SK-N-SH treated with all-trans-retinoic acid at 6 μM for 48 hours (cell line): ENCODE data around the gene DIDO1.

Experiments
- ATAC-seq: fragments of 200-7000 bp; cut with Tn5 transposase; 3 replicates; pipeline ENCODE4 v1.9.1; 2020; ENCODE audit warnings: mild to moderate bottlenecking, moderate library complexity
- BACH2 ChIP-seq: fragments of 250-450 bp; sonication (Bioruptor Pico); IDR thresholded peaks from 2 replicates; pipeline ENCODE4 v1.9.0; 2021; ENCODE audit warnings: mild to moderate bottlenecking, borderline replicate concordance
- CREB5 ChIP-seq: fragments of 250-450 bp; sonication (Bioruptor Pico); IDR thresholded peaks from 2 replicates; pipeline ENCODE4 v1.5.1; 2020; ENCODE audit warnings: low read depth, mild to moderate bottlenecking, moderate library complexity
- CSDC2 ChIP-seq: fragments of 250-450 bp; sonication (Bioruptor Pico); IDR thresholded peaks from 2 replicates; pipeline ENCODE4 v1.5.0; 2020; ENCODE audit warnings: mild to moderate bottlenecking, moderate library complexity
- CSRNP3 ChIP-seq: fragments of 250-450 bp; sonication (Bioruptor Pico); IDR thresholded peaks from 2 replicates; pipeline ENCODE4 v1.5.1; 2021; ENCODE audit warnings: mild to moderate bottlenecking, moderate library complexity
- ESRRG ChIP-seq: fragments of 250-450 bp; sonication (Bioruptor Pico); IDR thresholded peaks from 2 replicates; pipeline ENCODE4 v1.6.1; 2021; ENCODE audit warnings: mild to moderate bottlenecking
- ISL1 ChIP-seq: fragments of 250-450 bp; sonication (Bioruptor Pico); IDR thresholded peaks from 2 replicates; pipeline ENCODE4 v2.1.2; 2022; ENCODE audit warnings: mild to moderate bottlenecking, moderate library complexity
- OSR1 ChIP-seq: fragments of 250-450 bp; sonication (Bioruptor Pico); IDR thresholded peaks from 2 replicates; pipeline ENCODE4 v1.8.0; 2022; ENCODE audit warnings: moderate library complexity, mild to moderate bottlenecking, inconsistent platforms
- PATZ1 ChIP-seq: fragments of 250-450 bp; sonication (Bioruptor Pico); IDR thresholded peaks from 2 replicates; pipeline ENCODE4 v1.8.0; 2020; ENCODE audit warnings: mild to moderate bottlenecking, moderate library complexity, borderline replicate concordance
- PPARA ChIP-seq: fragments of 250-450 bp; sonication (Bioruptor Pico); IDR thresholded peaks from 2 replicates; pipeline ENCODE4 v1.5.0; 2020; ENCODE audit warnings: mild to moderate bottlenecking, borderline replicate concordance
- SNAI2 ChIP-seq: fragments of 250-450 bp; sonication (Bioruptor Pico); IDR thresholded peaks from 2 replicates; pipeline ENCODE4 v1.5.0; 2020; ENCODE audit warnings: mild to moderate bottlenecking, moderate library complexity
- TCF4 ChIP-seq: fragments of 250-450 bp; sonication (Bioruptor Pico); IDR thresholded peaks from 2 replicates; pipeline ENCODE4 v1.8.0; 2021; ENCODE audit warnings: mild to moderate bottlenecking, moderate library complexity, borderline replicate concordance
- TSHZ2 ChIP-seq: fragments of 250-450 bp; sonication (Bioruptor Pico); IDR thresholded peaks from 2 replicates; pipeline ENCODE4 v1.5.0; 2020; ENCODE audit warnings: mild to moderate bottlenecking, moderate library complexity
- ZC3H10 ChIP-seq: fragments of 250-450 bp; sonication (Bioruptor Pico); IDR thresholded peaks from 2 replicates; pipeline ENCODE4 v1.5.1; 2021; ENCODE audit warnings: mild to moderate bottlenecking, moderate library complexity
- ZFP3 ChIP-seq: fragments of 250-450 bp; sonication (Bioruptor Pico); IDR thresholded peaks from 2 replicates; pipeline ENCODE4 v1.5.0; 2020; ENCODE audit warnings: mild to moderate bottlenecking, moderate library complexity
- ZNF565 ChIP-seq: fragments of 450-650 bp; formaldehyde crosslinking; conservative IDR thresholded peaks from 2 replicates; pipeline ENCODE4 v1.5.0; 2020; ENCODE audit warnings: low read depth, mild to moderate bottlenecking, moderate library complexity
- ZNF8 ChIP-seq: fragments of 450-650 bp; formaldehyde crosslinking; IDR thresholded peaks from 2 replicates; pipeline ENCODE4 v1.5.0; 2020; ENCODE audit warnings: mild to moderate bottlenecking, moderate library complexity

DIDO1 gene

GRCh38 chr20:62894261-62894660, 32.0 kb downstream of the DIDO1 start:
- no peak for TF ChIP-seq OSR1 (CRISPR knock-in tag)
- no peak for TF ChIP-seq ZFP3 (CRISPR knock-in tag)
- ATAC-seq, result no peak

GRCh38 chr20:62893700-62894099, 32.6 kb downstream of the DIDO1 start:
- ATAC-seq, result peak; percentile 29; the same call in 1 of the 3 replicates
- no peak for TF ChIP-seq PATZ1 (CRISPR knock-in tag)
- TF ChIP-seq ZC3H10 (CRISPR knock-in tag), result no peak
- no peak for TF ChIP-seq ZNF565 (CRISPR knock-in tag)
- no peak for TF ChIP-seq SNAI2 (CRISPR knock-in tag)
- no peak for TF ChIP-seq ZNF8 (CRISPR knock-in tag)
- TF ChIP-seq CREB5 (CRISPR knock-in tag), result no peak
- no peak for TF ChIP-seq CSDC2 (CRISPR knock-in tag)

- TF ChIP-seq TCF4 (CRISPR knock-in tag) (no peak), BACH2 (CRISPR knock-in tag) (no peak), ZFP3 (CRISPR knock-in tag) (no peak)
- no peak for ATAC-seq
These were observed 33.7 kb downstream of the DIDO1 start for GRCh38 chr20:62892348-62893304.

- no peak for ATAC-seq
- TF ChIP-seq ISL1 (CRISPR knock-in tag) (no peak), ESRRG (no peak), ZFP3 (CRISPR knock-in tag) (no peak), PPARA (CRISPR knock-in tag) (no peak), ZNF8 (CRISPR knock-in tag) (no peak), SNAI2 (CRISPR knock-in tag) (no peak), ZNF565 (CRISPR knock-in tag) (no peak), CREB5 (CRISPR knock-in tag) (no peak), OSR1 (CRISPR knock-in tag) (no peak), TSHZ2 (no peak), TCF4 (CRISPR knock-in tag) (no peak), CSRNP3 (no peak), CSDC2 (CRISPR knock-in tag) (no peak)
- TF ChIP-seq, all 23 proteins: peak for 0
These were observed 35.2 kb downstream of the DIDO1 start for GRCh38 chr20:62891111-62891510.
